NOMO-1 (cell line): ENCODE results near the gene CDH13.

Source experiments
- DNase-seq, 2 experiments: peaks; one replicate each; lab custom pipeline; 2025; ENCODE audit not compliant: unreplicated experiment in 2 of 2; lab: John Stamatoyannopoulos, UW

CDH13 gene

DNA sequence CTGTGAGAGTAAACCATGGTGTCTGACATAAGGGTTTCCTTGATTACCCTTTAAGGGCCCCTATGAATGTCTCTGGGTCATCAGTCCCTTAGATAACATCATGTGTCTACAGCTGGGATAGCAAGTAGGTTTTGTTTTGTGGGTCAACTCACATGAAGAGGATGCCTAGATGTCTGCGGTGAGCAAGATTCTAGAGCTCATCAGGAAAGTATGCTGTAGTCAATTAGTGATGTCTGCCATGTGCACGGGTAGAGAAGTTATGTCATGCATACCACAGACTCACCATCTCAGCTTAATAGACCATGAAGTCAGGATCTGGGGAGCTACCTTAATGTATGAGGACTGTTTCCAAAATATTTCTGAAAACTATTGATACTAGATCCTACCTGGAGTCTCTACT, 57.5 kb downstream of the CDH13 start:
- no peak for DNase-seq

DNA sequence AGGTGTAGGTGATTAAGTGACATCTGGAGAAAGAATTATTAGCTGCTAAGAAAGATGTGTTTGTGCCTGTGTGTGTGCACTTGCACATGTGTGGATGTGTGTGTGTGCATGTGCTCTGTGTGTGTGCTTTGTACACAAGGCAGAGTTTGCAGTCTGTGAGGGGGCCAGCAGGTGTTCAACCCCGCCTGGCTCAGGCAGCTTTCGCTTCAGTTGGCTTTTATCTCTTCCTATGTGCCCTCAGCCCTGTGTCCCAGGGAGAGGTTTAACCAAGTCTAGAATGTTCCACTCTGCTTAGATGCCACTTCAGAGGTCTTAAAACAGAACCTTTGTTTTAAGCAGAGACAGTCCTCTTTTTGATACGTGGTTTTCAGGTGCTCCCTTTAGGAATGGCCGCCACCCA, 58.8 kb downstream of the CDH13 start:
- no peak for DNase-seq

DNA sequence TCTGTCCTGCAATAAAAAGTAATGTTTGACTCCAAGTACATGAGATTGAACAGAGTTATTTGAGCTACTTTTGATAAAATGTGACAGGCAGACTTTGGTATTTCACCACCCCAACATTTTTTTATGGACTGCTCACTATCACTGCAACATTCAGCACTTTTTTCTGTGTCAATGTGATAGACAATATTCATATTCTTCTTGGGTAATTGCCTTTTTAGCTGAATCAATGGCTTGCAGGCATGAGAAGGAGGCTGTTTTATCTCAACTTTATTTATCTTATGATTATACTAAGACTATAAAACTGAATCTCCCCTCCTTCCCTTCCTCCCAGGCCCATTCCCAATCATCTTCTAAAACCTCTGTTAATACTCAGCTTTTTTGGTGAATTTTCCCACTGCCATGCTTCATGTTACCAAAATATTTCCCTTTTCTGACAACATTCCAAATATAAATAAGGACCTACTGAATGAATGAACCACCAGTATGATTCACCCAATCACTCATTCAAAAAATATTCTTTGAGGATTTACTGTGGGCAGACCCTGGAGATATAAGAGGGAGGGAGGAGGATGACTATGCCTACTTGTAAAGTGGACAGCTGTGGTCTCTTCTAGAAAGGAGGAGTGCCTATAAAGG, 67.6 kb downstream of the CDH13 start:
- no peak for DNase-seq

DNA sequence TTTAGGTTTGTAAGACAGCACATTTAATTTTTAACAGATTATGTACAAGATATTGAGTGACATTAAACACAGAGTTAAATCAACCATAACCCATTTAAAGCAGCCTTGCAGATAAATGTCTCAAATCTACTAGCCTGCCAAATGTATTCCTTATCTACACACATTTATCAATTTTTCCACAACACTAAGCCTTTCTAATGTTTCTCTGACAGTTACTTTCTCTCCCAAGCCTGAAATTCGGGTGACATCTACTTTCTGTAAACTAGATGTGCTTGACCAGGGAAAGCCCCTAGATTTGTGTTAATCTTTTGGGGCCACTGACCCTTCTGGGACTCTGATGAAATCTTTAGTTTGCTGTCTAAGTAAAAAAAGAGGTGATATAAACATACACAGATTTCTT, 69.0 kb downstream of the CDH13 start:
- no peak for DNase-seq

DNA sequence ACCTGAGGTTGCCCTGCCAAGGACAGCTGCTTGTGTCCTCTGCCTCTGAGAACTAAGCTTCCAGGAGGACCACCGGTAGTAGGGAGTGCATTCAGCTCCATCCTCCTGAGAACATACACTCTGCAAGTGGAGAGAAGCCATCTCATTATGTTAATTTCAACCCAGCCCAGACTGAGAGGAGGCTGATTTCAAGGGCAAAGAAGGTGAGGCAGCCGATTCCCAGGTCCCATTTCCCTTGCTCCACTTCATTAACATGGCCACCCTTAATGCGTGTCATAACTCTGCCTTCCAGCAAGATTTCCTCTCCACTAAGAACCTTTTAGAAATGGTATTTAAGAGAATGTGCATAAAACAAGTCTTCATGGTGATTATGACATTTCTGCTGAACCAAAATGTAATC, 72.5 kb downstream of the CDH13 start:
- no peak for DNase-seq

DNA sequence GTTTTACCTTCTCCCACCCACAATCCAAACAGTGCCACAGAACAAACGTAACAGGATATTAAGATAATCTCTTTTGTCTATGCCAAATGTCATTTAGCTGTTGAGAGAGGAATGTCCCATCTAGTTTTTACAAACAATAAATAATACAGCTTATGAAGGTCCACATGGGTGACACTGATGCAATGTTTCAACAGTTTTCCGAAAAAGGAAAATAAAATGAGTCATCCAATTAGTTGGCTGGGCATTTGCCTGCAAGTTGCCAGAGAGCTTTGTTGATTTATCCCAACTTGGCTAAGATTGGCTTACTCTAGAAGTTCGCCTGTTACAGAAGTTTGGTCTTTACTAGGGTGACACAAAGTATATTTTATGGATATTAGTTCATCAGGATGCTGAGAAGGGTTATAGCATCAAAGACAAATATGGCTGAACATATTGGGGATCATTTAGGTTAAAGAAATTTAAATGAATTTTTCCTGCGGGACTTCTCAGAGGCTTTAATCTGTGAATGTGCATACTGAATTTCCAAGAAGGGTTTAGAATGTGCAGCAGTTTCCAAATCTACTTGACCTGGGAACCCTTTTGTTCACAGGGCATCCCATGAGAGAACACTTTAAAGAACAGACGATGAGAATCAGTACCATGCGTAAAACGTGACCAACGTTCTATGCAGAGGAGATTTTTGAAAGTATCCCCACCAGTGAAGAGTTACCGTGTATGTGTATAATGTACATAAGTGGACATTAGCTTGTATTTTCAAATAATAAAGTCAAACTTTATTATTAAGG, 73.1 kb downstream of the CDH13 start:
- no peak for DNase-seq

DNA sequence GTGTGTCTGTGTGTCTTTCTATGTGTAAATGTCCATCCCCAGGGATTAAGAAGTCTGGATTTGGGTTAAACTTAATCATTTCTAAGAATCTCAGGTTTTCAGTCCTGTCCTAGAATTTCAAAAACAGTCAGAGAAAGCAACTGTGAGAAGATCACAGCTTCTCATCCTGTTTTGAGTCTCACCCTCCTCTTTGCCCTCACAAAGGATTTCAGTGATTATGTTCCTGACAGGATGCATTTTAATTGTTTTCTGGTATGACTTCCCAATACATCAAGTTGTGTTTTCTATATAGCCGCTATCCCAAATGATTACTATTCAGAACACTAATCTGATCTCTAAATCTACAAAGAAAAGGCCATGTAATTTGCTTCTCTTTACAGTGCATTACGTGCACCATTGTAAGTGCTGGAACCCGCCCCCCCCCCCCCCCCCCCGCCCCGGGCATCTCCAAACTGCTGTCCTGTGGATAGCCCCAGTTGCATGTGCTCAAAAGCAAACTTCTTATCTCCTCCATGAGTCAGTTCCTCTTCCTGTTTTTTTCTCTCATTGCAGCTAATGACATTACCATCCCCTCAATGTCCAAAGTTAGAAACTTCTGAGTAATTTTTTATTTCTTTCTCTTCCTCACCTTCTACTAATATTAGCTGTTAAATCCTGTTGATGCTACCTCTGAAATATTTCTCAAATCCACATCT, 73.9 kb downstream of the CDH13 start:
- no peak for DNase-seq

DNA sequence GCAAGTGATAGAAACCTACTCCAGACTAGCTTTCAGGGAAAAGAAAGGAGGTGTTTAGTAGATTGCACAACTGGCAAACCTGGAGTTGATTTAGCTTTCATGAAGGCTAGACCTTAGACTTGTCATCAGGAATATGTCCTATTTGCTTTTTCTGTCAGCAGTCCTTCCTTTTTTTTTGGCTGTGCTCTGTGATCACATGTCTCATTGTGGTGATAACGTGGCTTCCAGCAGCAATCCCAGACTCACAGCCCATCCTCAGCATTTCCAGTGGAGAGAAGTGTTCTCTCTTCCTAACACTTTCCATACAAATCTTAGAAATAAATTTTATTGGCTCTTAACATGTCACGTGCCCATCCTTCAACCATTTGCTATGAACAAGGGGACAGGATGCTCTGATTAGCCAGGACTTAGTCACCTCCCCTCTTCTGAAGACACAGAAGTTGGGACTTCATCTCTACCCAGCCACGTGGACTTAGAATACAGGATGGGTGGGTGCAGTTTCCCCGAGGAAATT, 74.7 kb downstream of the CDH13 start:
- no peak for DNase-seq

DNA sequence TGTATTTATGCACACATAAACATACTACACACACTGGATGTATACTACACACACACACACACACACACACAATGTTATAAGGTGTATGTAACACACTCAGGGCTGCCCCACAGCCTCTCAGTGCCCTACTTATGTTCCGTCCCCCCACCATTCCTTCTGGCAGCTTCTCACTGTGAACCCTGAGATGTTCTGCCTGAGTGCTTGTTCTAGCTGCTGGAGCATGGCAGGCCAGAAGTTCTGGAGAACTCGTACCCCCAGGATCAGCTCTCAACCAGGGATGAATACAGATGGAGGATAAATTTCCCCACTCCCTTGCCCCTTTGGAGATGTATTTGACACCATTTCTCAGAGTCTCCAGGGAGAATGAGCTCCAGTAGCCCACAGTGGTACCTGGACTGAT, 76.4 kb downstream of the CDH13 start:
- no peak for DNase-seq

DNA sequence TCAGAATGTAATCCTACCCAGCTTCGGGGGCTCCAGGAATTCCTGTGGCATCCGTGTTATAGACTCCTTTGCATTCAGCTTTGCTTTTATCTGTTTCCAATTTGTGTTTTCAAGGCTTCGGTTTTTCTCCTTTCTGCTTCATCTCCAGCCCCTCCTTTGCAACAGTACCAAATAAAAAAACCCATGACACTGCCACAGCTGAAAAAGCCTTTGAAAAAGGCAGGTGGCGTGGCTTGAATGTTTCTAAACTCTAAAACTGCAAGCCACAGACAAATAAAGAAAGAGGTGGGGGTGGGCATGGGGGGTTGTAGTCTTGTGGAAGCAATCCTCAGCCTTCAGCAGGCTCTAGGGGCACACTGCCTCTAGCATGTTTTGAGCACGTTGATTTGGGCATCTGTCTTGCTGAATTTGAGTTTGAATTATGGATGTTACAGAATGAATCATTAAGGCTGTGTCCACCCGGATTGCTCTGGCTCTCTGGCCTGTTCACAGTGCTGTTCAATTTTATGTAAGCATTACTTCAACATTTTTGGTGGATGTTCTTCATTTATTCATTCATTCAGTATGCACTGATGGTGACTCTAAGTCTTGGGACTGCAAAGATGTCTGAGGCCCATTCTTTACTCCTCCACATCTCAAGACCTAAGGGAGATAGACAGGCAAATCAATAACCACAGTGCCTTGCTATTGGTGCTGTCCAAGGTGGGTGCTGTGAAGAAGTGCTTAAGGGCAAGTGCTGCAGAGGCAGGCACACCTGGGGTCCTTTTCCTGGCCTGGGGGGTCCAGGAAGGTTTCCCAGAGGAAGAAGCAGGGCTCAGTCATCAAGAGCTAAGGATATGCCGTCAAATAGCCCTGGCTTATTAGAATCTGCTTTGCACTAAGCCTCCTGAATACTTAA, 77.4 kb downstream of the CDH13 start:
- DNase-seq = no peak

DNA sequence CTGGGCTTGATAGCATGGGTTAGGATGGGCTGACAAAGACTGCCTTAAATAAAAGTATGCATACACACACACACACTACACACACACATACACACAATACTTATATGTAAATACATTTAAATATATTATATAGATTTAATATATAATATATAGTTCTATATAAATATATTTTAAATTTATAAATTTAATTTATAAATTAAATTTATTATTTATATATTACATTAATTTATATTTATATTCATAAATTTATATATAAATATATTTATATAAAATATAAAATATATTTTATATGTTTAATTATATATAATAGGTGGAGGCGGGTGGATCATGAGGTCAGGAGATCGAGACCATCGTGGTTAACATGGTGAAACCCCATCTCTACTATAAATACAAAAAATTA, 83.2 kb downstream of the CDH13 start:
- DNase-seq = no peak

DNA sequence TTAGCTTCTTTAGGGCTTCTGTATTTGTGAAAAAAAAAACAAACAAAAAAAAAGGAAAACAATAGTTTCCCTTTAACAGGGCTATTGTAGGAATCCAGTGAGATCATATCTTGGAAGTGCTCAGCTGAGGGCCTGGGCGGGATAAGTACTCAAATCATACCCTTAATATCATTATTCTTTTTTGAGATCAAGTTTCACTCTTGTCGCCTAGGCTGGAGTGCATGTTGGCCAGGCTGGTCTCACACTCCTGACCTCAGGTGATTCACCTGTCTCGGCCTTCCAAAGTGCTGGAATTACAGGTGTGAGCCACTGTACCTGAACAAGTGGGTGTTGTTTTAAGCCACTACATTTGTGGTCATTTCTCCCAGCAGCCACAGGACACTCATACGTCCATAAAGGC, 87.0 kb downstream of the CDH13 start:
- DNase-seq = no peak

DNA sequence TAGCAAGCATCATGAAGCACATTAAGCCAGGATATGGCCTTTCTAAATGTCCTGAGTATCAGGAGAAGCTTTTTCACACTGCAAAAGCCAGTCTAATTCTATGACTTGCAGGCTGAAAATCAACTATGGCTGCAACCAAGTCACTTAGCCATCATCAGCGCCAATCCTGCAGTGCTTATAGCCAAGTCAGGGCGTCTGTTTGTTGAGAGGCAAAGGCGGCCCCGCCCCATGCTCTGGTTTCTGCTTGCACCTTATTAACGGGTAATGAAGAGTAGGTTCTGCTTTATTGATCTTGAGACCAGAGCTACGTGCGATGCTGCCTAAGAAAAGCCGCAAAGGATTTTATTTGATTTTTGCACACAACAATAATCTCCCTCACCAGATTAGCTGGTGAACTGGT, 88.4 kb downstream of the CDH13 start:
- DNase-seq = no peak

DNA sequence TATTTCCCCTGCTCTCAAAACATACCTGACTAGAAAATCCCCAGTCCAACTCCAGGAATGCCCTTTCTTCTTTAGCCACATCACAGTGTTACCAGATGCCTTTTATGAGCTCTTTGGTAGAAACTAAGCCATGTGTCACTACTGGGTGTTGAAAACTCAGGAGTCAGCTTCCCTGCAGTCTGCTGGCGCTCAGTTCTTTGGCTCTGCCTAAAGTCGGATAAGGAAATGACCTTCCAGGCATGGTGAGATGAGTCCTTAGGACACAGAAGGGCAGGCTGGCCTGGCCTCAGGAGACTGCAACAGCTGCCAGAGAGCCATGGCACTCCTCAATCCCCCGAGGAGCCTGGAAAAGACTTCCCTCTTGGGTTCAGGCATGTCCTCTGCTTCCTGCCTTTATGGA, 89.1 kb downstream of the CDH13 start:
- DNase-seq = no peak

DNA sequence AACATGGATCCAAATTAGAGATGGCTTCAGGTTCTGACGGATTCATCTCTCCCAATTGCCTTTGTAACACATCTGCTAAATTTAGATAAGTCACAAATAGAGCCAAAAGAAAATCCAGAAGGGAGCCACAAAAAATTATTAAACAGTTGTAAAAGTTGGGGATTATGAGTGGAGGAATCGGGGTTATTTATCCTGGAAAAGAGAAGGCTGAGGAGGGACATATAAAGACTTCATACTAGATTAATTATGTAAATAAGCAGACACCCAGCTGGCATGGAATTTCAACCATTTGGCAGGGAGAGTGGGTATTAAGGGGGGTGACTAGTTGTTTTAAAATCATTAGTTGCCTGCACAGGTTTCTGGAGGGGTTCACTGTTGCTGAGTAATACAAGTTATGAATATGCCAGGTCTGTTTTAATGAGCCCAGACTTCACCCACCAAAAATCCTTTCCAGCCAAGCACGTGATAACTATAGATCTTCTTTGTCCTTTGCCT, 89.6 kb downstream of the CDH13 start:
- no peak for DNase-seq

DNA sequence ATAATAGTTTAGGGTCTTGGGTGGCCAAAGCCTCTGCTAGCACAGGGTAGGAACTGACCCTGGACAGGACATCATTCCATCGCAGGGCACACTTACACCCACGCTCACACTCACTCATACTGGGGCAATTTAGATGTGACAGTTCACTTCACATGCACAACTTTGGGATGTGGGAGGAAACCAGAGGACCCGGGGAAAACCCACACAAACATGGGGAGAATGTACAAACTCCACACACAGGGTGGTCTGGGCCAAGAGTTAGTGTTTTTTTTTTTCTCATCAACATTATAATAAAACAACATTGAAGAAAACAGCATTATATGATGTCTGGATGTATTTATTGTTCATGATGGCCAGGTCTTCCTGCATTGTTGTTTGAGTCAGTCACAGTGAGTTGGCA, 93.6 kb downstream of the CDH13 start:
- no peak for DNase-seq

DNA sequence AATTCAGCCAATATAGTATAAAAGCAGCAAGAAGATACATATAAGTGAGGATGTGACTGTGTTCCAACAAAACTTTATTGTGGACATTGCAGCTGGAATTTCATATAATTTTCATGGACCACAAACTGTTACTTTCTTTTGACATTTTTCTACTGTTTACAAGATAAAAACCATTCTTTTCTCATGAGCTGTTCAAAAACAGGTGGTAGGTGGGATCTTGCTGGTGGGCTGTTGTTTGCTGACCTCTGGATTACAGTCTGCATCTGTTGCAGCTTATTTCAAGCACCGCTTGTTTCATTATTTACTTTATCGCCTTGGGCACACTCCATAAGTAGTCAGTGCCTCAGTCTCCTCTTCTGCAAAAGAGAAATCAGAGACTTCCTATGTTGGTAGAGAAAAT, 99.5 kb downstream of the CDH13 start:
- no peak for DNase-seq

DNA sequence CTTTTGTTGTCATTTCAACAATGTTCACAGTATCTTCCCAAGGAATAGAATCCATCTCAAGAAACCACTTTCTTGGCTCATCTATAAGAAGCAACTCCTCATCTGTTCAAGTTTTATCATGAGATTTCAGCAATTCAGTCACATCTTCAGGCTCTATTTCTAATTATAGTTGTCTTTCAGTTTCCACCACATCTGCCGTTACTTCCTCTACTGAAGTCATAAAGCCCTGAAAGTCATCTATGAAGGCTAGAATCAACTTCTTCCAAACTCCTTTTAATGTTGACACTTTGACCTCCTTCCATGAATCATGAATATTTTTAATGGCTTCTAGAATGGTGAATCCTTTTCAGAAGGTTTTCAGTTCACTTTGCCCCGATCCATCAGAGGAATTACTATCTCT, 102.1 kb downstream of the CDH13 start:
- DNase-seq = no peak

DNA sequence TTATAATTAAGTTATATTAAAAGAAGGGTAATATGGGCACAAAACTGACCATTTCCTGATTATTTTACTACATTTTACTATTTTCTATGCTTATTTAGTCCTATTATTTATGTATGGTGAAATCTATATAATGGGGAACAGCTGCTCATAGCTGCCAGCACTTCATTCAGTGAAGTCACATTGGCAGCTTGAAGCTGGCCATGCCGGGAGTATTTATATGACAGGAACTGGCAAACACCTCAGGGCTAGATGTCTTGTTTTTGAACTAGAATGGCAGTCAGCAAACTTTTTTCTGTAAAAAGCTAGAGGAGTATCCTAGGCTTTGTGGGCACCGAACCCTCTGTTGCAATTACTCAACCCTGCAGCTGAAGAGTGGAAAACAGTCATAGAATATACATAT, 104.1 kb downstream of the CDH13 start:
- no peak for DNase-seq

DNA sequence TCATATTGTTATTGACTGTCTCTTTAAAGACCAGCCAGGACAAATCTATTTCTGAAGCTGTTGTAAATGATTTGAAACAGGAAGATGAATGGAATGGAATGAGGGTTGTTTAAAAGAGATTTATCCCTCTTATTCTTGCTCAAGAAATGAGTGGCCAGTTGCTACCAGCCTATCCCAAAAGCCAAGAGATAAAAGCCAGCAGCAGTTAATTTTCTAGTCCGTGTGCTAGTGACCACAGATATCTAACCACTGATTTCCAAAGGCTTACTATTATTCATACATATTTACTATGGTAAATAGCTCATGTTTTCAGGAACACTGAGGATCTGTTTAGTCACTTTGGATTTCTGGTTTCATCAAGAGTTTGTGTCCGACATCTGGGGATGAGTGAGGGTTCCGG, 105.7 kb downstream of the CDH13 start:
- DNase-seq = no peak

DNA sequence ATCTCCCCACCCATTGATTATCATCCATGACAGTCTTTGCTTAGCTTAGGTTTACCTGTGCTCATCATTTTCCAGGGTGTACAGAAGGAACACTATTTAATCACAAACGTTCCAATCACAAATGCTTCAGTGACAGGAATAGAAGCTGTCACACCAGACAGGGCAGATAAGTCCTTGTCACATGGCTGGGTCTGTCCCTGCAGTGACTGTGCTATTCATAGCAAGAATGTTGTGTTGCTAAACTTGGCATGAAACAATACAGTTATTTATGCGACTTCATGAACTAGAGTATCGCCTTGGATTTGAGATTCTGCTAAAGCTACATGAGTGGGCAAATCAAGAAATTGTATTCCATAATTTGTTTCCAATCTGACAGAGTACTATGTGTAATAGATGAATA, 108.4 kb downstream of the CDH13 start:
- DNase-seq = no peak
